HK-2 (cell line): ENCODE results near the gene PREX1.

Experiments used
- DNase-seq: peaks from one replicate; pipeline ENCODE4 v3.0.0-alpha.2; 2018; ENCODE audit not compliant: unreplicated experiment

Gene PREX1

GRCh38 chr20:48683467-48684175, 144.2 kb downstream of the PREX1 start:
- DNase-seq, result no peak

GRCh38 chr20:48682529-48683363, 145.1 kb downstream of the PREX1 start:
- peak; percentile 41 for DNase-seq

DNA sequence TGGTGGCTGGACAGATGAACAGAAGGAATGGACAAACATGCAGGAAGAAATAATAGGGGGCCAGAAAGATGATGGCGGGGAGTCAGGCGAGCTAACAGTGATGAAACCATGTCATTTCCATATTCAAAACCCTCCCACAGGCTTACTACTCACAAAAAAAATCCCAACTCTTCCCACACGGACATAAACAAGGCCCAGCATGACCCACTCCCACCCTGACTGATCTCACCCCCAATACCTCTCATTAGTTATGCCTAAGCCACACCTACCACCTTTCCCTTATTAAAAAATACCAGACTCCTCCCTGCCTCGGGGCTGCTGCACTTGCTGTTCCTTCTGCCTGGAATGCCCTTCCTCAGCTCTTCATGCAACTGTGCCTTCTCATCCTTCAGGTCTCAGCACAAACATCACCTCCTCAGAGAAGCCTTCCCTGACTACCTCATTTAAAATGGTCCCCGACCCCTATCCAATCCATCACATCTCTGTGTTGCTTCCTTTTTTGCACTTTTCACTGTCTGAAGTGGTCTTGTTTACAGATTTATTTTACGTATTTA, 145.8 kb downstream of the PREX1 start:
- no peak for DNase-seq

- no peak for DNase-seq
Measured at GRCh38 chr20:48681201-48681872, 146.5 kb downstream of the PREX1 start.

- DNase-seq, result no peak
Measured at GRCh38 chr20:48680650-48681049, 147.1 kb downstream of the PREX1 start.

GRCh38 chr20:48679599-48679998, 148.2 kb downstream of the PREX1 start:
- DNase-seq, result no peak

DNA sequence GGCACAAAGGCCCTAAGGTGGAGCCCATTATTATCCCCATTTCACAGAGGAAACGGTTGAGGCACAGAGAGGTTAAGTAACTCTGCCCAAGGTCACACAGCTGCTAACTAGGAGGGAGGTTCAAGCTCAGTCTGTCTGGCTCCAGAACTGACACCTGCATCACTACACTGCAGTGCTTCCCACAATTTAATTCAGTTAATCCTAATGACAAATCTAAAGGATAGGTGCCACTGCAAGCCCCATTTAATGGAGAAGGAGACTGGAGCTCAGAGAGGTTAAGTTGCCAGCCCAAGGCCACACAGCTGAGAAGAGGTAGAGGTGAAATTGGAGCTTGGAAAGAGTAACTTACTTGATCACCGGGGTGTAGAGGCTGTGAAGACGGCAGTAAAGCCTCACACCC, 148.8 kb downstream of the PREX1 start:
- no peak for DNase-seq

DNA sequence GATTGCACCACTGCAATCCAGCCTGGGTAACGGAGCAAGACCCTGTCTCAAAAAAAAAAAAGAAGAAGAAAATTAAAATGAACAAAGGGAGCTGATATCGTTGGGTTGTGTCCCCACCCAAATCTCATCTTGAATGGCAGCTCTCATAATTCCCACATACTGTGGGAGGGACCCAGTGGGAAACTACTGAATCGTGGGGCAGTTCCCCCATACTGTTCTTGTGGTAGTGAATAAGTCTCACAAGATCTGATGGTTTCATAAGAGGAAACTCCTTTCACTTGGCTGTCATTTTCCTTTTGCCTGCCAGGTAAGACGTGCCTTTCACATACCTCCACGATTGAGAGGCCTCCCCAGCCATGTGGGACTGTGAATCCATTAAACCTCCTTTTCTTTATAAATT, 149.4 kb downstream of the PREX1 start:
- DNase-seq, result no peak

DNA sequence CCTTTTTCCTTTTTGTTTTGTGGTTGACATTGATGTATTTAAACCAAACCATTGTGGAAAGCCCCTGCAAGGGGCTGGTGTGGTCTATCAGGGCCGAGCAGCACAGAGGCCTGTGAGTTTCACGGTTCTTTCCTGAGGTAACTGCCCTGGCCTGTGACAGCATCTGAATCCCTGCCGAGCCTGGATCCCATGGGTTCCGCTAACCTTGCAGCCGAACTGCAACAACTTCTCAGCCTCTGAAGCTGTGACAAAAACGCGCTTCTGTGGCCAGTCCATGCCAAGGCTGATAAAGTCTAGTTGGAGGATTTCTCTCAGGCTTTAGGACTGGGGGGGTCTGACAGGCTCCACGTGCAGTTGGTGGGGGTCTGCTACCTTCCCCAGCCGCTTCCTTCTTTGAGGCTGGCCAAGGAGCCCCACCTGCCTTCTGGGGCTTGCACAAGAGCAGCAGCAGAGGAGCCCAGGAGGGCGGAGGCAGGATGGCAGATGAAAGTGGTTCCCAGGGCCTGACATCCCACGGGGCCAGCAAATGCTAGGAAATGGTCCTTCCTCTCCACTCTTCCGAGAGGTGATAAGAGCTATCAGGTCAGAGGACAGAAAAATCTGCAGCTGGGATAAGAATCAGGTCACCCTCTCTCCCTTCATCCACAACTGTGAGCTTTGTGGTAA, 150.9 kb downstream of the PREX1 start:
- DNase-seq, result no peak

DNA sequence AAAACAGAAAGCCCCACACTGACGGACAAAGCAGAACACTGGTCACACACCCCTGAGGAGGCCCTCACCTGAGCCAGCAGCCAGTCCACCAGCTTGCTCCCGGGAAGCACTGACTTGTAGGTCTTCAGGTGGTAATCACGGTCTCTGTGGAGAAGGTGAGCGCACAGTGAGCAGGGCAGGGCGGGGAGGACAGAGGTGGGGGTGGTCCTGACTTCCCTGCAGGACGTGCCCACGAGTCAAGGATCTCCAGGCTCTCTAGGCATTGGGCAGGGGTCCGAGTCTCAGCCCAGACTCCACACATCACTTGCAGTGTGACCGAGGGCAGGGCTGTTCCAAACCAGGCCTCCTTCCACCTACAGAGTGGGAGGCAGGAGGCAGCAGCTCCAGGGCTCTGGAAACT, 151.7 kb downstream of the PREX1 start:
- no peak for DNase-seq

DNA sequence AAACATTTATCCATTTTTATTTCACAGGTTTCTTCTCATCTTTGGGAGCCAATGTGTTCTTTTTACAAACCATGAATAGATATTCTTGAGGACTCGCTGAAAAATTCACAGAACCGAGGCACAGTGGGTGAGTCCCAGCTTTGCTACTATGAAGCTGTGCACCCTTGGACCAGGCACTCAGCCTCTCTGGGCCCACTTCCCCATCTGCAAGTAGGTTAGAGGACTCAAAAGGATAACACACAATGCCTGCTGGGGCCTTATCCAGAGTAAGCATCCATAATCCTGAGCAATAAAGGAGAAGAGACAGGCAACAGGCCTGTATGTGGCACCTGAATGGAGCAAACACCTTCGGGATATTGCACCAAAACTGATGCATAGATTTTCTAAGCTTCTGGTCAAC, 153.3 kb downstream of the PREX1 start:
- no peak for DNase-seq

DNA sequence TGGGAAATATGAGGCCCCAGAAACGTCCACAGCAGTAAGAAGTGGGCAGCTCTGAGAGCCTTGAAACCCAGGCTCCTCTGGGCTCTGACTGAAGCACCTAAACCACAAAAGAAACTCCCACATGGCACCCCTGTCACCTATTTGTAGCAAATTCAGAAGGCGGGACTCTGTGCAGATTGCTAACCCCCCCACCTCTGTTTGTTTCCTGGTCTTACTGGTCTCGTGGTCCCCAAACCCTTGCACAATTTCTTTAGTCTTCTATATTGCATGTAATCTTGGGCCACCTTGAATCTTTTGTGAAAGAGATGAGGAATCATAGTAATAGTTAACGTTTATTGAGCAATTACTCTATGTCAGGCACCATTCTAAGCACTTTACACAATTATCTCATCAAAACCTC, 154.3 kb downstream of the PREX1 start:
- no peak for DNase-seq

GRCh38 chr20:48672324-48672723, 155.5 kb downstream of the PREX1 start:
- DNase-seq, result no peak

DNA sequence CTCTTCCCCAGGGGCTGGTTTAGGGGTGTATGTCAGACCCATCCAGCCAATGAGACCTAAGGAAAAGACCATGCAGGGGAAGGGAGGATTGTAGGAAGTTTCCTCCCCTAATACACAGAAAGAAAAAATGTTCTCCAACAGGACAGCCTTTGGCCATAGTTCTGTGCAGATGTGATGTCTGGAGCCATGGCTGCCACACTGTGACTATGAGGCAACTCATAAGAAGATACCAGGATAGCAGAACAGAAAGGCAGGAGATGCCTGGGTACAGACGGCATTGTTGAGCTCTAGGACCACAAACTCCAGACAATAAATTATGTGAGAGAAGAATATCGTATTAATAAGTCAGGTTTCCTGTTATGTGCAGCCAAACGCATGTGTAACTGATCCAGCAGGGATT, 156.7 kb downstream of the PREX1 start:
- DNase-seq, result no peak

DNA sequence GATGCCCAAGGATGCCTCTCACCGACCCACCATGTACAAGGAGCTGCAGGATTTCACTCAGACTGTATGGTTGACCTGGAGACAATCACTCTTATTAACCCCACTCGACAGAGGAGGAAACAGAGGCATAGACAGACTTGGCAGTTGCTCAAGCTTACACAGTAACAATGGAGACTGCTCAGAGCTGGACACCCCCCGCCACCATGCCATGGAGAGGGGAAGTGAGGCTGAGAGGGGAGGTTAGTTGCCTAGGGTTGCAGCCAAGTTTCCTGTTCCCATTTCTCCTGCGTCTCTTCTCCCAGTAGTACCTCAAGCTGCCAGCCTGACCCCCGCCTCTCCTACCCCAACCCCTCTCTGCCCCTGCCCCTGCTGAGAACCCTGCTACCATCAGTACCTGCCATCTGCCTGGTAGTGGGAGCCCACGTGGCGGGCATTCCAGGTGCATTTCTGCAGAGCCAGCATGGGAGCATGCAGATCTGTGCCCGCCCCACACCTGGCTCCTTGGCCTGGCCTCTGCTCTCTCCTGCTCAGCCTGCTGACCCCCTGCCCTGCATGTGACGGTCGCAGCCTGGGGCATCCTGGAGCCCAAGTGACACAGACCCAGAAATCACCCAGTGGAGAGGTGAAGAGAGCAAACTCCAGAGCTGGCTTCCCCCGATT, 157.7 kb downstream of the PREX1 start:
- DNase-seq, result no peak

DNA sequence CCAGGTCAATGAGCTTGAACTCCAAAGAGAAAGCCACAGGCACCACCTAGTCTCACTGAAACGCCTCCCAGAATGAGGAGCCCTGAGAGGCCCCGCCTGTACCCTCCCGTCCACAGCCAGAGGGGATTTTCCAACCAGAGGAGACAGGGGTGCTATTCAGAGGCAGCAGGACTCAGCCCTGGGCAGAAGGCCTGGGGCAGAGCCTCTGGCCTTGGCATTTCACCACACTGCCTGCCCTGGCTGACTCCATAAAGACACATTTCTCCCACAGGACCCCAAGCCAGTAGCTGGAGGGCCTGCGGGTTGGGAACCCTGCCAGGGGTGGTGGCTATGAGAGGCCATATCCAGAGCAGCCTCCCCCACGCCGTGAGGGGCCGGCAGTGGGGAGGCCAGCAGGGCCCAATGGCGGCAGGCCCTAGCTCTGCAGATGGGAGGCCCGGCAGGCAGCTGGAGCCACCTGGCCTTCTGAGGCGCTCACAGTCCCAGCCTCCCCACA, 159.3 kb downstream of the PREX1 start:
- no peak for DNase-seq

- no peak for DNase-seq
Measured at GRCh38 chr20:48667889-48668413, 159.8 kb downstream of the PREX1 start.

GRCh38 chr20:48667481-48667880, 160.3 kb downstream of the PREX1 start:
- no peak for DNase-seq

DNA sequence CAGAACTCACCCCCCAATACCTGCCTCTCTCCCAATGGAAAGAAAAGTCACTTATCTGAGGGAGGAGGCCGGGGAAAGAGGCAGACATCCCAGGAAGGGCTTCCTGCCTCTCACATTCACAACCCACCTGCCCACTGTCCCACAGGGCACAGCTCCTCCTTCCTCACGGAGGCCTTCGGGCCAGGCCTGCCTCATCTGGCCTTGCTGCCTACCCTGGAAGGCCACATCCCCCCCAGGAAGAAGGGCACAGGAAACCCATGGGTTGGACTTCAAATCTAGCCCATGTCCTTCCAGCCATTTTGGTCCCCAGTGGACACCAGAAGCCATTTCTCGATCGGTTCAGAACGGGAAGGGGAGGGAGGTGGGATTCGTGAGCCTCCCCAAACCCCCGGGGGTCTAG, 162.0 kb downstream of the PREX1 start:
- DNase-seq, result no peak

DNA sequence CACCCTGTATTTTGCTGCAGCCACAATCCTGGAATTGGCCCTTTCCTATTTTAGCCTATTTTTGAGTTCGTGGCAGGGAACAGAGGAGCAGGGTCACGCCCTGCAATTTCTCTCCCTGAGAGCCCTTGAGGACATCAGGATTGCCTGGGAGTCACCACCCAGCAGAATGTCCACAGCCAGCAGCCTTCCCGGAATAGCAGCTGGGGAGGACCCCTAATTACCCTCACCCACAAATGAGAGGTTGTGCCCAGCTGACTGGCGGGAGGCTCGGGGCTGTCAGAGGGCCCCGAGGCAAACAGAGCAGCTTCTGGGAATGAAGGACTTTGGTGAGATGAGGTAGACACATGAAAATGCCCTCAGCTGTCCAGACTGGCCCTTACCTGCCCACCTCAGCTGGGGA, 165.1 kb downstream of the PREX1 start:
- no peak for DNase-seq
